Ovary (tissue), 9 donors: Measurements from ENCODE around the gene CRAT. TPM values are rescaled to one million over a fixed set of nuclear protein-coding genes. Genes with fewer than 3 reads are reported as not detected.
A peak's percentile ranks its signal among the peaks of the same experiment; 100 is the strongest.

Experiments used
- DNase-seq, 5 donors: peaks; one replicate each; pipeline ENCODE4 v3.0.0-alpha.2; 2019 to 2020
- H3K27ac ChIP-seq, 2 donors: fragments of 200-600 bp; one replicate each; pipeline versions ENCODE4 v1.5.1 to v1.8.0; 2019 to 2022
- H3K27me3 ChIP-seq: fragments of 200-600 bp; one replicate; pipeline ENCODE4 v1.8.0; 2022
- H3K36me3 ChIP-seq: fragments of 200-600 bp; sonication (generic); one replicate; pipeline ENCODE4 v1.5.1; 2019
- H3K4me1 ChIP-seq: one replicate; pipeline ENCODE4 v1.8.1; 2013; ENCODE audit warnings: mild to moderate bottlenecking, moderate library complexity; ENCODE audit not compliant: insufficient read depth
- H3K4me3 ChIP-seq: fragments of 200-600 bp; sonication (generic); one replicate; pipeline ENCODE4 v1.5.1; 2017
- H3K9me3 ChIP-seq, 2 donors: fragments of 200-600 bp in 1 of 2; sonication (generic) in 1 of 2; one replicate each; pipeline versions ENCODE4 v1.5.1 to v1.8.1; 2013 to 2019; ENCODE audit warnings: mild to moderate bottlenecking in 1 of 2, moderate library complexity in 1 of 2
- CTCF ChIP-seq, 3 donors: fragments of 450-650 bp in 2 of 3; fragments of 200-600 bp in 1 of 3; IDR thresholded peaks; one replicate each; pipeline versions ENCODE4 v1.5.1 to v1.8.0; 2016 to 2022; ENCODE audit warnings: antibody characterized with exemption in 3 of 3, mild to moderate bottlenecking in 1 of 3
- EP300 ChIP-seq: sonication (generic); formaldehyde crosslinking; IDR thresholded peaks from one replicate; pipeline ENCODE4 v1.6.1; 2017; ENCODE audit warnings: antibody characterized with exemption
- POLR2A ChIP-seq: fragments of 450-650 bp; IDR thresholded peaks from one replicate; pipeline ENCODE4 v1.6.1; 2017; ENCODE audit warnings: antibody characterized with exemption, mild to moderate bottlenecking, moderate library complexity
- WGBS, 3 donors: extraction: QIAGEN DNeasy Blood & Tissue Kit in 1 of 3; methylation state at CpG; one replicate each; pipeline versions ENCODE4 v1.1.5 to v1.1.7; 2013 to 2017; 5-methylcytosine and 5-hydroxymethylcytosine counted together
- intact Hi-C, 4 donors: fragments of 100-400 bp; cut with DNase I; formaldehyde crosslinking; loops; one replicate each; pipeline versions ENCODE4 v1.11.0 to v1.15.1; 2022 to 2023
- polyA plus RNA-seq, 2 donors: library from polyadenylated mRNA; stranded (reverse); fragments of 200-250 nt in 1 of 2; fragments of 350-450 nt in 1 of 2; fragmentation: Illumina TruSeq in 1 of 2; extraction: RNeasy Lipid Tissue Mini Kit (QIAGEN cat#74804) in 1 of 2; gene quantifications; one replicate each; pipeline ENCODE4 v1.2.3, GENCODE V29; 2013 to 2014
- total RNA-seq, 7 donors: library from RNA; depleted of rRNA in 2 of 7; stranded (reverse); fragments of >200 nt in 2 of 7; fragmentation: NEBNext Ultra II Directional in 3 of 7; extraction: Animal tissue kit (Norgen Biotek cat#: 25700) in 3 of 7; gene quantifications; one replicate each; pipeline versions ENCODE4 v1.1.0 to v1.2.4, GENCODE V29; 2016 to 2023
- donor health status: DM: no; HTN: no; CAD: no; lungs with moderate emphysema.
- donor health status: DM: no; HTN: no; CAD: no.
- donor health status: Bipolar disorder and iron deficiency.
- donor health status: DM: yes; HTN: yes; CAD: no.
- donor health status: DM: no; HTN: no; CAD: no.
- donor health status: DM: yes; HTN: yes; CAD: no.

CRAT gene
- total and polyA plus RNA-seq, 9 donors: 23.0 to 42.7 (median 37.1) TPM

- Histone ChIP-seq H3K27ac (no peak overlapping the region), H3K4me1 (peaks cover 5% of the 10 kb centered on the region), H3K9me3 (no peaks in the 10 kb centered on the region), H3K27me3 (no peaks in the 10 kb centered on the region), H3K4me3 (no peak overlapping the region), H3K36me3 (no peaks in the 10 kb centered on the region)
- 80 to 87% (median 80%) methylated on average over 13 of the region's 13 CpGs for WGBS, 3 donors
- intact Hi-C loops: no loop called here
- DNase-seq: no peak
- TF ChIP-seq CTCF (IDR thresholded peaks at IDR 0.05) (no peak), POLR2A (no peak), EP300 (no peak)
Observed at GRCh38 chr9:129079829-129080228, 30.8 kb downstream of the CRAT start.

GRCh38 chr9:129078691-129079503, 31.7 kb downstream of the CRAT start:
- WGBS, 3 donors: 80 to 85% (median 81%) methylated on average over 18 of the region's 18 CpGs
- TF ChIP-seq CTCF (IDR thresholded peaks at IDR 0.05) (no peak), EP300 (no peak), POLR2A (no peak)
- Histone ChIP-seq H3K4me3 (no peak overlapping the region), H3K4me1 (peaks cover 5% of the 10 kb centered on the region), H3K27ac (no peak overlapping the region), H3K27me3 (no peaks in the 10 kb centered on the region), H3K9me3 (no peaks in the 10 kb centered on the region), H3K36me3 (no peaks in the 10 kb centered on the region)
- intact Hi-C loops: no loop called here
- DNase-seq: no peak

GRCh38 chr9:129077236-129077635, 33.4 kb downstream of the CRAT start:
- H3K4me1 ChIP-seq: peaks cover 5% of the 10 kb centered on the region
- TF ChIP-seq POLR2A (no peak), EP300 (no peak), CTCF (IDR thresholded peaks at IDR 0.05) (no peak)
- H3K27ac ChIP-seq: no peak overlapping the region
- peak in 1 of 5 donors; percentile 17 for DNase-seq
- intact Hi-C loops: no loop called here
- H3K9me3 ChIP-seq: no peaks in the 10 kb centered on the region
- WGBS, 3 donors: 79 to 86% (median 84%) methylated on average over 10 of the region's 10 CpGs
- no peak overlapping the region for H3K4me3 ChIP-seq
- H3K27me3 ChIP-seq: no peaks in the 10 kb centered on the region
- H3K36me3 ChIP-seq: no peaks in the 10 kb centered on the region

GRCh38 chr9:129076640-129077037, 34.0 kb downstream of the CRAT start:
- Histone ChIP-seq H3K27me3 (no peaks in the 10 kb centered on the region), H3K36me3 (no peaks in the 10 kb centered on the region), H3K9me3 (no peaks in the 10 kb centered on the region), H3K27ac (no peak overlapping the region), H3K4me3 (no peak overlapping the region), H3K4me1 (peaks cover under 1% of the 10 kb centered on the region)
- intact Hi-C loops: no loop called here
- TF ChIP-seq CTCF (IDR thresholded peaks at IDR 0.05): no peak
- no peak for DNase-seq
- 88 to 91% (median 88%) methylated on average over 11 of the region's 11 CpGs for WGBS, 3 donors
